HUES48 (cell line): ENCODE results near the gene AFMID.

ENCODE experiments used
- H3K27ac ChIP-seq: one replicate; pipeline ENCODE4 v1.7.0; 2013; ENCODE audit warnings: low read depth, low read length, inconsistent platforms
- H3K27me3 ChIP-seq: 2 replicates; pipeline ENCODE4 v1.6.1; 2013; ENCODE audit warnings: mild to moderate bottlenecking, low read length; ENCODE audit not compliant: control insufficient read depth, insufficient read depth
- H3K36me3 ChIP-seq: 2 replicates; pipeline ENCODE4 v1.6.1; 2013; ENCODE audit warnings: low read length; ENCODE audit not compliant: control insufficient read depth, insufficient read depth
- H3K4me1 ChIP-seq: 2 replicates; pipeline ENCODE4 v1.6.1; 2013; ENCODE audit warnings: mild to moderate bottlenecking, low read length; ENCODE audit not compliant: control insufficient read depth, insufficient read depth
- H3K4me3 ChIP-seq: 2 replicates; pipeline ENCODE4 v1.5.1; 2013; ENCODE audit warnings: mild to moderate bottlenecking, low read depth, low read length
- H3K9ac ChIP-seq: 2 replicates; pipeline ENCODE4 v1.6.1; 2013; ENCODE audit warnings: mild to moderate bottlenecking, low read depth, low read length, moderate library complexity
- H3K9me3 ChIP-seq: 2 replicates; pipeline ENCODE4 v1.6.1; 2013; ENCODE audit warnings: low read length; ENCODE audit not compliant: control insufficient read depth, insufficient read depth

AFMID gene

GRCh38 chr17:78210111-78210510 lies 22.9 kb downstream of the AFMID start:
- Histone ChIP-seq H3K27me3 (no peaks in the 10 kb centered on the region), H3K9me3 (no peaks in the 10 kb centered on the region), H3K4me1 (no peaks in the 10 kb centered on the region), H3K27ac (no peak overlapping the region), H3K36me3 (peaks cover 8% of the 10 kb centered on the region; the same call in 1 of the 2 replicates), H3K4me3 (no peak overlapping the region), H3K9ac (no peak overlapping the region)

- no peak overlapping the region for H3K27ac ChIP-seq
- H3K9ac ChIP-seq, result no peak overlapping the region
- no peaks in the 10 kb centered on the region for H3K27me3 ChIP-seq
- H3K4me1 ChIP-seq, result no peaks in the 10 kb centered on the region
- H3K36me3 ChIP-seq, result peaks cover 4% of the 10 kb centered on the region; the same call in 1 of the 2 replicates
- H3K9me3 ChIP-seq, result no peaks in the 10 kb centered on the region
- H3K4me3 ChIP-seq, result no peak overlapping the region
These were observed 23.9 kb downstream of the AFMID start for GRCh38 chr17:78211032-78211431.

- H3K4me1 ChIP-seq, result no peaks in the 10 kb centered on the region
- peaks cover 24% of the 10 kb centered on the region for H3K36me3 ChIP-seq
- peak within 1 kb of the TSS; percentile 44 for H3K27ac ChIP-seq
- peak within 1 kb of the TSS; percentile 92 for H3K4me3 ChIP-seq
- no peaks in the 10 kb centered on the region for H3K9me3 ChIP-seq
- no peaks in the 10 kb centered on the region for H3K27me3 ChIP-seq
- peak within 1 kb of the TSS; percentile 78 for H3K9ac ChIP-seq
These were observed 27.0 kb downstream of the AFMID start, which contains the start of gene BIRC5 for GRCh38 chr17:78214016-78214705. BIRC5 (plus strand) TSS chr17:78214253; CDS start chr17:78214317, 64 bp downstream.

- Histone ChIP-seq H3K27ac (no peak overlapping the region), H3K9me3 (no peaks in the 10 kb centered on the region), H3K9ac (peak overlapping the region; percentile 78), H3K27me3 (no peaks in the 10 kb centered on the region), H3K4me1 (no peaks in the 10 kb centered on the region), H3K36me3 (peaks cover 29% of the 10 kb centered on the region), H3K4me3 (peak overlapping the region; percentile 92)
These were observed 27.5 kb downstream of the AFMID start for GRCh38 chr17:78214706-78215061.

- Histone ChIP-seq H3K36me3 (peaks cover 70% of the 10 kb centered on the region), H3K27ac (no peak overlapping the region)
These were observed 32.4 kb downstream of the AFMID start for GRCh38 chr17:78219396-78220150.

GRCh38 chr17:78223061-78223460 lies 35.9 kb downstream of the AFMID start:
- Histone ChIP-seq H3K27me3 (no peaks in the 10 kb centered on the region), H3K4me1 (no peaks in the 10 kb centered on the region), H3K4me3 (no peak overlapping the region), H3K27ac (no peak overlapping the region), H3K9ac (no peak overlapping the region), H3K36me3 (peaks cover 57% of the 10 kb centered on the region), H3K9me3 (no peaks in the 10 kb centered on the region)

More at GRCh38 chr17:78219396-78220150, 32.4 kb downstream of the AFMID start:
- Histone ChIP-seq H3K4me1 (no peaks in the 10 kb centered on the region), H3K4me3 (no peak overlapping the region), H3K9ac (no peak overlapping the region), H3K9me3 (no peaks in the 10 kb centered on the region), H3K27me3 (no peaks in the 10 kb centered on the region)

- Histone ChIP-seq H3K27ac (no peak overlapping the region), H3K4me3 (no peak overlapping the region), H3K9me3 (no peaks in the 10 kb centered on the region), H3K9ac (no peak overlapping the region), H3K4me1 (no peaks in the 10 kb centered on the region), H3K27me3 (no peaks in the 10 kb centered on the region), H3K36me3 (peaks cover 56% of the 10 kb centered on the region)
These were observed 36.6 kb downstream of the AFMID start for GRCh38 chr17:78223765-78224164.

- Histone ChIP-seq H3K9ac (no peak overlapping the region), H3K4me3 (no peak overlapping the region), H3K9me3 (no peaks in the 10 kb centered on the region), H3K36me3 (peaks cover 49% of the 10 kb centered on the region), H3K27me3 (no peaks in the 10 kb centered on the region), H3K27ac (no peak overlapping the region), H3K4me1 (no peaks in the 10 kb centered on the region)
These were observed 37.3 kb downstream of the AFMID start for GRCh38 chr17:78224231-78225087.

- H3K9me3 ChIP-seq, result no peaks in the 10 kb centered on the region
- no peak overlapping the region for H3K27ac ChIP-seq
- no peak overlapping the region for H3K4me3 ChIP-seq
- no peaks in the 10 kb centered on the region for H3K4me1 ChIP-seq
- no peak overlapping the region for H3K9ac ChIP-seq
- peaks cover 3% of the 10 kb centered on the region for H3K27me3 ChIP-seq
- H3K36me3 ChIP-seq, result peaks cover 44% of the 10 kb centered on the region
These were observed 38.1 kb downstream of the AFMID start for GRCh38 chr17:78225088-78225865.

GRCh38 chr17:78226055-78226758 lies 39.0 kb downstream of the AFMID start:
- H3K4me1 ChIP-seq, result no peaks in the 10 kb centered on the region
- no peak overlapping the region for H3K9ac ChIP-seq
- H3K9me3 ChIP-seq, result no peaks in the 10 kb centered on the region
- H3K36me3 ChIP-seq, result peaks cover 34% of the 10 kb centered on the region
- no peak overlapping the region for H3K27ac ChIP-seq
- H3K4me3 ChIP-seq, result no peak overlapping the region
- peaks cover 12% of the 10 kb centered on the region for H3K27me3 ChIP-seq
